ENCODE data around the gene ROBO2.

The ROBO2 gene, protein sequence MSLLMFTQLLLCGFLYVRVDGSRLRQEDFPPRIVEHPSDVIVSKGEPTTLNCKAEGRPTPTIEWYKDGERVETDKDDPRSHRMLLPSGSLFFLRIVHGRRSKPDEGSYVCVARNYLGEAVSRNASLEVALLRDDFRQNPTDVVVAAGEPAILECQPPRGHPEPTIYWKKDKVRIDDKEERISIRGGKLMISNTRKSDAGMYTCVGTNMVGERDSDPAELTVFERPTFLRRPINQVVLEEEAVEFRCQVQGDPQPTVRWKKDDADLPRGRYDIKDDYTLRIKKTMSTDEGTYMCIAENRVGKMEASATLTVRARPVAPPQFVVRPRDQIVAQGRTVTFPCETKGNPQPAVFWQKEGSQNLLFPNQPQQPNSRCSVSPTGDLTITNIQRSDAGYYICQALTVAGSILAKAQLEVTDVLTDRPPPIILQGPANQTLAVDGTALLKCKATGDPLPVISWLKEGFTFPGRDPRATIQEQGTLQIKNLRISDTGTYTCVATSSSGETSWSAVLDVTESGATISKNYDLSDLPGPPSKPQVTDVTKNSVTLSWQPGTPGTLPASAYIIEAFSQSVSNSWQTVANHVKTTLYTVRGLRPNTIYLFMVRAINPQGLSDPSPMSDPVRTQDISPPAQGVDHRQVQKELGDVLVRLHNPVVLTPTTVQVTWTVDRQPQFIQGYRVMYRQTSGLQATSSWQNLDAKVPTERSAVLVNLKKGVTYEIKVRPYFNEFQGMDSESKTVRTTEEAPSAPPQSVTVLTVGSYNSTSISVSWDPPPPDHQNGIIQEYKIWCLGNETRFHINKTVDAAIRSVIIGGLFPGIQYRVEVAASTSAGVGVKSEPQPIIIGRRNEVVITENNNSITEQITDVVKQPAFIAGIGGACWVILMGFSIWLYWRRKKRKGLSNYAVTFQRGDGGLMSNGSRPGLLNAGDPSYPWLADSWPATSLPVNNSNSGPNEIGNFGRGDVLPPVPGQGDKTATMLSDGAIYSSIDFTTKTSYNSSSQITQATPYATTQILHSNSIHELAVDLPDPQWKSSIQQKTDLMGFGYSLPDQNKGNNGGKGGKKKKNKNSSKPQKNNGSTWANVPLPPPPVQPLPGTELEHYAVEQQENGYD (N-terminal part only)

GRCh38 chr3:77039606-77040171 lies at the start of gene ROBO2:
TSS of gene ROBO2 (plus strand) at chr3:77040099. CDS start at chr3:77040786, 687 bp downstream.
- no peak for DNase-seq

- DNase-seq: no peak
These were observed 49.3 kb upstream of the ROBO2 start for GRCh38 chr3:76990606-76991005.

DNA sequence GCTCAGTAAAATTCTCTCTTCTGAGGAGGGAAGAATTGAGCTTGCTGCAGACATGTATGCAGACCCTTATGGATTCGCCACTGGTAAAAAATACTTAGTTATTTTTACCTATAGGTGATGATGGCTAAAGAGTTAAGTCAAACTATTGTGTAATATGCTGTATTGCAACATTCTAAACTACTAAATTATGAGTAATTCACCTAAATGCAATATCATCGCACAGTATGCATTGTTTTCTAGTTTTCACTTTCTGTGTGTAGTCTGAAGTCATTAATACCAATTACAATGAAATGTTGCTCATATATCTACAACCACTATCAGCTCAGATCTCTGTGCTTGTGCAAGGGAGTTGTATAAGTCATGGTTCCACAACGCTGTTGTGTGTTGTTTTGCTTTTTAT lies 48.7 kb upstream of the ROBO2 start:
- DNase-seq: no peak

DNA sequence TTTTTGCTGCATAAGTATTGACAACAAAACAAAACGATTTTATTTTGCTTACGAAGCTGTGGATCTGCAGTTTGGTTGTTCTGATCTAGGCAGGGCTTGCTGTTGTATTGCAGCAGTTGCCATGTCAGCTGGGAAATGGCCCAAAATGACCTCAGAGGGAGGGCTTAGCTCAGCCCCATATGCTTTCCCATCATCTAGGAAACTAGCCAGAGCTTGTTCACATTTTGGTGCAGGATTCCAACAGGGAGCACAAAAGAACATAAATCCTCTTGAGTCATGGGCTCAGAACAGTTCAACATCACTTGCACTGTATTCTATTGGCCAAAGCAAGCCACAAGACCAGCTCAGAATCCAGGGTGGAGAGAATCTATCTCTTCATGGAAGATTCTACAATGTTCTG lies 42.2 kb upstream of the ROBO2 start:
- no peak for DNase-seq

- DNase-seq: no peak
These were observed 41.3 kb upstream of the ROBO2 start for GRCh38 chr3:76998555-76998954.

- DNase-seq: no peak
These were observed 38.7 kb upstream of the ROBO2 start for GRCh38 chr3:77001062-77001701.

DNA sequence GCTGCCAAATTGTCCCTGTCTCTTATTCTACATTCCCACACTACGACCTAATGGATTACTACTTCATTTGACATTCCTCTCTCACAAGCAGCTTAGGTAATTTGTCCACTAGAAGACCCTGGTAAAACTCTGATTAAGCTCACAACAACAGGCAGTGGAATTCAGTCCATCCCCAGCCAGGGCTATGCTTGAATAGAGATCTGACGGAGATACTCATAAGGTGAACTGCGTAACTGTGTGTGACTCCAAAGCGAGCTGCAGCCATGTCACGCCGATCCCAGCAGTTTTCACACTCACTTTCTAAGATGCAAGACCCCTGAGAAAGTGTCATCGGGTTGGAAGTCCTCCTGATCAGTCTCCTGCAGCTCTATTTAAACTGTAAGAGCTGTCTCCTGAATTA lies 25.7 kb upstream of the ROBO2 start:
- no peak for DNase-seq

DNA sequence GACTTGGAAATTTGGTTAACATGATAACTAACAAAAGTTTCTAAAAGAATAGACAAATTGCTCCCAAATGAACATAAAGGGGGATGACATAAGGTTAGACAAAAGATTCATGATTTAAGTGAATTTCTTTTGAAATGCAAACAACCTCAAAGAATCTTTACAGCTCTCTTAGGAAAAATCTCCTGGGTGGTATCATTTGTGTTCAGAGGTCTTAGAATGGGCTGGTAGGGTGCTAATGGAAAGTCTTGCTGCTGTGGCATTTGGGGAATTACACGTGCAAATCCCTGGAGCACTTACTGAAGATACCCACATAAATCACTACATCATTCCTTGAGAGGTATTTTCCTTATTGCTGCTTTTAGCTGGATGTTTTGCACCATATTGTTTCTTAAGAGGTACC lies 14.4 kb upstream of the ROBO2 start:
- no peak for DNase-seq

DNA sequence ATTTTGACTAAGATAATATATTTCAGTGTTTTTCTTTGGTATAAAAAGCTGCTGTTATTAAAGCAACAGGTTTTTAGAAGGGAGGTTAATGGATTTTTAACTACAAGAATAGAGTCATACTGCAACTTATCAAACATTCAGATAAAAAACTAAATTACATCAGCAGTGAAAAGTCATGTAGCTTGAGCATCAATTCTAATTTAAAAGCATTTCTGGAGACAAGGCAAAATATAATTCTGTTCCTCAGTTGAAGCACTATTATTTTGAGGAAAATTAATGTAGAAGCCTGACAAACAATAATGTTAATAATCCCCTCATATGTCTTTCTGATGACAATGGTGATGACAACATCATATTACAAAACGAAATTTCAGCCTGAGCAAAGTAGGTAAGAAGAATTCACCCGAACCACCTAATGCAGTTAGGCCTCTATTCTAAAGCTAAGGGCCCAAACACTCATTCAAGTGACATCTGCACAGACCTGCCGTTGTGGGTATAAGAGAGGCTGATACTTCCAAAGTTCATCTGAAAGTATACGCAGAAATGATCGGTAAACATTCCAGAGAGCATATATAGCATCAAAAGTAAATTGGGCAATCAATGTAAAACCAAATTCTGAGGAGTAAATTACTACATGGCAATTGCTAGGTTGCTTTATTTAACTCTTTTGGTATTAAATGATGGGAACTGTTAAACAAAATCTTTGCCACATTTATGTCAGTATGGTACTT lies 12.8 kb upstream of the ROBO2 start:
- no peak for DNase-seq

DNA sequence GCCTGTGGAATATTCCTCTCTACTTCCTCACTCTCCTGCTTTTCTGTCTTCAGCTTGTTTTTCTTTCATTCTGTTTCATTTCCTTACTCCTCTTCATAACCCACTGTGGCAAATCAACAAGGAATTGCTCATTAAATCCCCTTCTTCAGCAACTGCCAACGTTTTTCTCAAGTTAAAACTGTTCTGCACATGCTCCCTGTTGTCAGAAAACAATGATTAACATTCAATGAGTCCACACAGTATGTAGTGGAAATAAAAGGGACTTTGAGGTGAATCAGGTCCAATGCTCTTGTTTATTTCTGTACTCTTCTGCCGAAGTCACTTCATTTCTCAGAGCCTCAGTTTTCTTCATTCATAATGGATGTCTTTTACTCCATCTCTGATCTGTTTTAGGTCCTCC lies 11.9 kb upstream of the ROBO2 start:
- no peak for DNase-seq

DNA sequence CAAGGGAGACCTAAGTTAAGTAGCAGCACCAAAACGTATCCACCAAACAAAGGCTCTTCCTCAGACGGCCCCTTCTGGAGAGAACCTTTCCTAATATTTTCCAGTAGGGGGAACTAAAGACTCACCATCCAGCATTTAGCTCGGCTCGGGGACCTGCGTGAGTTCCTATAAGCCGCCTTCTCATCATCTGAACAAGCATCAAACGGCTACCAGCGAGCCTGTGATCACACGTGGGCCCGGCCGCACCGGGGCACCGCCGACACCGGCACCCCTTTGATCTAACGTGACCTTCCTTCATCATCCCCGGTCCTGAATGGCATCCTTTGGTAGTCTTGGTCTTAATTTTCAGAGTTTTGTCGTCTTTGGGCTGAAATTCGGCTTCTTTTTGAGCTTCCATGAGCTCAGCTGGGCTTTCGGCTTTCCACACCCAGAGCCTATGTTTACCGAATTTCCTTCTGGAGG lies 1.4 kb upstream of the ROBO2 start:
- peak in 1 of 2 donors; percentile 82 for DNase-seq

GRCh38 chr3:77038930-77039605 lies 831 bp upstream of the ROBO2 start:
- DNase-seq: no peak

DNA sequence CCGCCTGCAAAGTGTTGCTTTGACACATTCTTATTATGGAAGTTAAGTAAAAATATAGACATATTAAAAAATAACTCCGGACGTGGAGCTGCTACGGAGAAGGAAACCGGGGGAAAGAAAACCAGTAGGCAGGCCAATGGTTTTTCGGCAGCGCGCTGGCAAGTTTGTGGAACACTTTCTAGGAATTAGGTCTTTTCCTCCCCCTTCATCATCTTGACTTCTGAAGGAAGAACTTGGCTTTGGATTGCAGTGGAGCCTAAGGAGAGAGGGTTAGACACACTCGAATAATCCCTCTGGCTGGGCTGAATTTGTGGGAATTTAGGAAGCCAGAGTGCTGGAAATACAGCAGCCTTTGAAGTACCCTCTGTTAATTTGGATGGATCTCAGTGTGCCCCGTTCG lies 317 bp downstream of the ROBO2 start:
- DNase-seq: no peak

DNA sequence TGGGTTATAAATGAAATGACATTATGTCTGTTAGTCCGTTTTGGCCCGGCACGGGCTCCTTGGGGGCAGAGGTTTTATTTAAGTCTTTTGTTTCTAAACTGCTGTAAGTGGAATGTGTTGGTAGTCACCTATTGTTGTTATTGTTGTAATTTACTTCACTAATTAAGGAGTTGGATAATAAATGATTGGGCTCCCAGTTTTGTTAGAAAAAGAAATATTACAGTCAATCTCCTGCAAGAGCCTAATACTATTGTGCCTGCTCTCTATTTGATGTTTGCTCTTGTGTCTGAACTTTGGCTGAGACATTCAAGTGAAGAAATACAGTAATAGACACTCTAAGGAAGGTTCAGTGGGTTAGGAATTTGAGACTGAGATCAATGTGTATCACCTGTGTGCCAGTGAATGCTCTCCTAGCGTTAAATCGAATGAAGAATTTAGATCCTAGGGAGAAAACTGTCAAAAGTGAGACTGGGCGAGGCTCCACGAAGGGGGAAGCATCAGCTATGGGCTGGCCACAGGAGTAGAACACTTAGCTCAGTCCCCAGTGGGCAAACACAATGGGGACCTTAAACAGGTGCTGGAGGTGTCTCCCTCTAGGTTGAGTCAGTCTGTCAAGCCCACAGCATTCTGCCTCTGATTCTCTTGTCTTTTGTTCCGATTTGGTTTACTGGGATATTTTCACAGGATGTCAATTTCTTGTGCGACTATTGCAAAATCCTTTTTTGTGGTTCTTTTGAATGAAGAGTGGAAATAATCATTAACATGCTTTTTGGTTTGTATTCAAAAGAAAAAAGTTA lies 1.2 kb downstream of the ROBO2 start:
- no peak for DNase-seq

- no peak for DNase-seq
These were observed 1.9 kb downstream of the ROBO2 start for GRCh38 chr3:77041811-77042210.

DNA sequence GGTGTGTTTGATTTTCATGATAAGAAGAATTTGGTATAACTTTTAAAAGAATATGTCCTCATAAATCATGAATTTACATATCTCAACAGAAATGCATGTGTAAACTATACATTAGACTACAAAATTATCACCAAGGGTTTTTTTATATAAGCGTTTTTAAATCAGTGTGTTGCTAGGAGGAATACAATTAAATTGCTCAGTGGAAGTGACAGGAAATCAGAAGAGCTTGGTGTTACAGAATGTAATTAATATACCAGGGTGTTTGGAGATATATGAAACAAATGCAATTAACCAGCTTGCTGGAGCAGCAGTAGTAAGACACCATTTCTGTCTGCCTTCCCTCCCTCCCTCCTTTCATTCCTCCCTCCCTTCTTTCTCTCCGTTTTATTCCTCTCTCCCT lies 2.4 kb downstream of the ROBO2 start:
- no peak for DNase-seq

- DNase-seq: no peak
These were observed 3.0 kb downstream of the ROBO2 start for GRCh38 chr3:77042882-77043281.

GRCh38 chr3:77045686-77046085 lies 5.8 kb downstream of the ROBO2 start:
- DNase-seq: no peak

GRCh38 chr3:77048186-77048585 lies 8.3 kb downstream of the ROBO2 start:
- DNase-seq: no peak

- no peak for DNase-seq
These were observed 11.7 kb downstream of the ROBO2 start for GRCh38 chr3:77051591-77051990.
